Muscle of leg (tissue), 11 donors: ENCODE results near the gene EMC9. TPM values are rescaled to one million over a fixed set of nuclear protein-coding genes. Genes with fewer than 3 reads are reported as not detected.

ENCODE experiments used
- DNase-seq: peaks from one replicate; pipeline ENCODE4 v3.0.0; 2013
- H3K27ac ChIP-seq: one replicate; pipeline ENCODE4 v1.5.1; 2013; ENCODE audit warnings: mild to moderate bottlenecking, low read length, control low read depth
- H3K27me3 ChIP-seq: one replicate; pipeline ENCODE4 v1.6.1; 2013; ENCODE audit warnings: low read length; ENCODE audit not compliant: control insufficient read depth, insufficient read depth
- H3K36me3 ChIP-seq: one replicate; pipeline ENCODE4 v1.6.1; 2013; ENCODE audit warnings: low read length; ENCODE audit not compliant: control insufficient read depth, insufficient read depth
- H3K4me1 ChIP-seq: one replicate; pipeline ENCODE4 v1.6.1; 2013; ENCODE audit warnings: low read length; ENCODE audit not compliant: control insufficient read depth, insufficient read depth
- H3K4me3 ChIP-seq: one replicate; pipeline ENCODE4 v1.5.1; 2013; ENCODE audit warnings: low read length, control low read depth
- H3K9me3 ChIP-seq: replicated peaks from 2 replicates; pipeline ENCODE4 v1.6.1; 2013; ENCODE audit warnings: low read depth, low read length; ENCODE audit not compliant: control insufficient read depth
- WGBS: methylation state at CpG from one replicate; pipeline ENCODE4 v1.1.5; 2013; ENCODE audit warnings: missing lambda C conversion rate; ENCODE audit not compliant: insufficient coverage; 5-methylcytosine and 5-hydroxymethylcytosine counted together
- polyA plus RNA-seq, 8 donors: library from polyadenylated mRNA; unstranded; fragments of 120-200 nt; gene quantifications; one replicate each; pipeline versions ENCODE4 v1.2.1 to v1.2.3, GENCODE V29; 2013; ENCODE audit warnings: inconsistent platforms in 1 of 8, low replicate concordance in 1 of 8; ENCODE audit not compliant: insufficient read length in 8 of 8, insufficient read depth in 1 of 8
- total RNA-seq: library from RNA; stranded (reverse); fragments of 120-200 nt; gene quantifications from one replicate; pipeline ENCODE4 v1.2.4, GENCODE V29; 2013

The EMC9 gene
- total and polyA plus RNA-seq, 9 donors: 22.4 to 40.0 (median 29.9) TPM

DNA sequence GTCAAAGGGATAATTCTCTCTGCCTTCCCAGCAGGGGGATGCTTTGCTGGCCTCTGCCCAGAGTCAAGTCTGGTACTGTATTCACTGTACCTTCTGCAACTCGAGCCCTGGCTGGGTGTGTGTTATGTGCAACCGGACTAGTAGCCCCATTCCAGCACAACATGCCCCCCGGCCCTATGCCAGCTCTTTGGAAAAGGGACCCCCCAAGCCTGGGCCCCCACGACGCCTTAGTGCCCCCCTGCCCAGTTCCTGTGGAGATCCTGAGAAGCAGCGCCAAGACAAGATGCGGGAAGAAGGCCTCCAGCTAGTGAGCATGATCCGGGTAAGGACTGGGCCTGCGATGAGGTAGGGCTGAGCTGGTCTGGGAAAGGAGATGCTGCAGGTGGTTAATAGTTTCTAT, 9.2 kb upstream of the EMC9 start:
- 83% methylated on average over 7 of the region's 9 CpGs for WGBS
- H3K27ac ChIP-seq: no peak overlapping the region

GRCh38 chr14:24150061-24150460, 8.7 kb upstream of the EMC9 start:
- no peak overlapping the region for H3K27ac ChIP-seq
- H3K4me1 ChIP-seq: peaks cover 22% of the 10 kb centered on the region
- H3K36me3 ChIP-seq: peaks cover 60% of the 10 kb centered on the region
- H3K9me3 ChIP-seq: no peaks in the 10 kb centered on the region
- 92% methylated on average over 9 of the region's 9 CpGs for WGBS
- DNase-seq: no peak
- H3K4me3 ChIP-seq: no peak overlapping the region
- no peaks in the 10 kb centered on the region for H3K27me3 ChIP-seq

More for the DNA sequence above, 9.2 kb upstream of the EMC9 start:
- Histone ChIP-seq H3K27me3 (no peaks in the 10 kb centered on the region), H3K4me1 (peaks cover 17% of the 10 kb centered on the region), H3K9me3 (no peaks in the 10 kb centered on the region), H3K36me3 (peaks cover 60% of the 10 kb centered on the region), H3K4me3 (no peak overlapping the region)
- no peak for DNase-seq

DNA sequence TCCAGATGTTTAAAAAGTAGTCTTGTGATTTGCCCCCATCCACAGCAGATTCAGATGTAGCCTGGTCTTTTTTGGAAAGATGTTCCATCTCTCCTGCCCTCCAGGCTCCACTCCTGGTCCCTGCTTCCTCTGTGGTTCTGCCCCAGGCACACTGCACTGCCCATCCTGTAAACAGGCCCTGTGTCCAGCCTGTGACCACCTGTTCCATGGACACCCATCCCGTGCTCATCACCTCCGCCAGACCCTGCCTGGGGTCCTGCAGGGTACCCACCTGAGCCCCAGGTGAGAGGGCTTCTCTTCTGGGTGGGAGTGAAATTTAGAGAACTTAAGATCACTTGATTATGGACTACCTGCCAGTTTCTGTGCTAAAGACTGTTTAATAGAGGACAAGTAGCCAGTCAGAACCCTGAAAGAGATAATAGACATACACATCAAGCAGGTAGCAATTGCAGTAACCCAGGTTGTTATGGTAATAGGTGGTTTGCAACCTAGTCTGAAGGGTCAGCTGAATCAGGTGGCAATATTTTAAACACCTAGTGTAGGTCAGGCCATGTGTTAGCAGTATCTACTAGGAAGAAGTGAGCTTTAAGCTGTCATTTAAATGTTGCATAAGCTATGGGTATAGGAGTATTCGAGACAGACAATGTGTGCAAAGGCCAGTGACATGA, 8.0 kb upstream of the EMC9 start:
- peak; percentile 1 for DNase-seq
- Histone ChIP-seq H3K27ac (no peak overlapping the region), H3K9me3 (no peaks in the 10 kb centered on the region), H3K4me1 (peaks cover 25% of the 10 kb centered on the region), H3K4me3 (no peak overlapping the region), H3K36me3 (peaks cover 59% of the 10 kb centered on the region), H3K27me3 (no peaks in the 10 kb centered on the region)
- 95% methylated on average over 3 of the region's 3 CpGs for WGBS

DNA sequence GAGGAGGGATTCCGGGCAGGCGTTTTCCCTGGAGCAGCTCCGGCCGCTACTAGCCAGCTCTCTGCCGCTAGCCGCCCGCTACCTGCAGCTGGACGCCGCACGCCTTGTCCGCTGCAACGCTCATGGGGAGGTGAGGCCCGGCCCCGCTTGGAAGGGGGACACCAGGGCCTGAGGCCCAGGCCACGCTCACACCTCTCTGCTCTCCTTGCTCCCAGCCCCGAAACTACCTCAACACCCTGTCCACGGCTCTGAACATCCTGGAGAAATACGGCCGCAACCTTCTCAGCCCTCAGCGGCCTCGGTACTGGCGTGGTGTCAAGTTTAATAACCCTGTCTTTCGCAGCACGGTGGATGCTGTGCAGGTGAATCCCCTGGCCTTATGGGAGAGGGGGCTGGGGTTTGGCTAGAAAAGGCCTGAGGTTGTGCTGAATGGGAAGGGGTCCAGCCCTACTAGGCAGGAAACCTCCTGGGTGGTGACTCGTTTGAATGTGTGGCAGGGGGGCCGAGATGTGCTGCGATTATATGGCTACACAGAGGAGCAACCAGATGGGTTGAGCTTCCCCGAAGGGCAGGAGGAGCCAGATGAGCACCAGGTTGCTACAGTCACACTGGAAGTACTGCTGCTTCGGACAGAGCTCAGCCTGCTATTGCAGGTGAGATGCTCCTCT, 6.5 kb upstream of the EMC9 start:
- no peaks in the 10 kb centered on the region for H3K9me3 ChIP-seq
- H3K27ac ChIP-seq: peak overlapping the region; percentile 57
- H3K4me1 ChIP-seq: peaks cover 25% of the 10 kb centered on the region
- DNase-seq: no peak
- H3K4me3 ChIP-seq: peak overlapping the region; percentile 63
- peaks cover 68% of the 10 kb centered on the region for H3K36me3 ChIP-seq
- WGBS: 7% methylated on average over 23 of the region's 29 CpGs
- H3K27me3 ChIP-seq: no peaks in the 10 kb centered on the region

DNA sequence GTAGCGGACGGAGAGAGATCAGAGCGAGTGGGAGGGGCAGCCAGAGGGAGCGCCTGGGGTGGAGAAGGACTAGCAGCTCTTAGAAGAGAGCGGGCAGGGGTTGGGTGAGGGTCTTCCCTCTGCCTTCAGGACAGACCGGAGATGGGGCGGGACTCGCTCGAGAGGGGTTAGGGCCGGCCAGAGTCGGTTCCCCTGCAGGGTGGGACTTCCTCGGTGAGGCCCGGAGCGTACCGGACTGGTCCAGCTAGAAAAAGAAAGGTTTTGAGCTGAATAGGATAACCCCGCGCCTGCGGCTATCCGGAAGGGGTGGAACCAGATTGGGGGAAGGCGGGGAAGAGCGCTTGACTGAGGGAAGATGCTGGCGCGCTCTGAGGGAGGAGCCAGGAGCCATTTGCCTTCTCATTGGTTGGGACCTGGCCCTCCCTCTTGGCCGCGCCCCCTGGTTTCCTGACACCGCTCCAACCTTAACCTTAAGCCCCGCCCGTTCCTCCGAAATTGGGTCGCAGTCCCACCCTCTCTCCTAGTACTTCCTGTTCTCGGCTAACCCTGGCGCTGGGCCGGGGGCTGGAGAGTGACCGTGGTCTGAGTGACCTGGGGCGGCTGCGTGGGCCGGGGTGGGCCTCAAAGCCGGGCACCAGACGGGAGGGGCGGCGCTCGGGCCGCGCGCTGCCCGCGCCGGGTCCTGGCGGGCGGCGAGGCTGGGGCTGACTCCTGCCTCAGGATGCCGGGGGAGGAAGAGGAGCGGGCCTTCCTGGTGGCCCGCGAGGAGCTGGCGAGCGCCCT, 5.8 kb upstream of the EMC9 start, which contains the start of gene RNF31:
Gene RNF31, plus strand, starts transcription at position 521 of the 783 bp plus-strand sequence. Its CDS starts 201 bp downstream, at position 722.
- Histone ChIP-seq H3K9me3 (no peaks in the 10 kb centered on the region), H3K27me3 (no peaks in the 10 kb centered on the region), H3K4me3 (peak within 1 kb of the TSS; percentile 63), H3K4me1 (peaks cover 27% of the 10 kb centered on the region), H3K36me3 (peaks cover 63% of the 10 kb centered on the region), H3K27ac (peak within 1 kb of the TSS; percentile 97)
- WGBS: under 1% methylated on average over 55 of the region's 57 CpGs
- peak; percentile 100 for DNase-seq

- WGBS: 0% methylated on average over 16 of the region's 25 CpGs
- peak; percentile 98 for DNase-seq
- H3K9me3 ChIP-seq: no peaks in the 10 kb centered on the region
- peak within 1 kb of the TSS; percentile 63 for H3K4me3 ChIP-seq
- peaks cover 32% of the 10 kb centered on the region for H3K4me1 ChIP-seq
- peak within 1 kb of the TSS; percentile 97 for H3K27ac ChIP-seq
- H3K27me3 ChIP-seq: no peaks in the 10 kb centered on the region
- H3K36me3 ChIP-seq: peaks cover 57% of the 10 kb centered on the region
Observed at GRCh38 chr14:24146453-24146977, 5.1 kb upstream of the EMC9 start, which contains the start of gene PSME2. Gene PSME2 (minus strand): TSS chr14:24146610. CDS start chr14:24146581, 29 bp downstream.

DNA sequence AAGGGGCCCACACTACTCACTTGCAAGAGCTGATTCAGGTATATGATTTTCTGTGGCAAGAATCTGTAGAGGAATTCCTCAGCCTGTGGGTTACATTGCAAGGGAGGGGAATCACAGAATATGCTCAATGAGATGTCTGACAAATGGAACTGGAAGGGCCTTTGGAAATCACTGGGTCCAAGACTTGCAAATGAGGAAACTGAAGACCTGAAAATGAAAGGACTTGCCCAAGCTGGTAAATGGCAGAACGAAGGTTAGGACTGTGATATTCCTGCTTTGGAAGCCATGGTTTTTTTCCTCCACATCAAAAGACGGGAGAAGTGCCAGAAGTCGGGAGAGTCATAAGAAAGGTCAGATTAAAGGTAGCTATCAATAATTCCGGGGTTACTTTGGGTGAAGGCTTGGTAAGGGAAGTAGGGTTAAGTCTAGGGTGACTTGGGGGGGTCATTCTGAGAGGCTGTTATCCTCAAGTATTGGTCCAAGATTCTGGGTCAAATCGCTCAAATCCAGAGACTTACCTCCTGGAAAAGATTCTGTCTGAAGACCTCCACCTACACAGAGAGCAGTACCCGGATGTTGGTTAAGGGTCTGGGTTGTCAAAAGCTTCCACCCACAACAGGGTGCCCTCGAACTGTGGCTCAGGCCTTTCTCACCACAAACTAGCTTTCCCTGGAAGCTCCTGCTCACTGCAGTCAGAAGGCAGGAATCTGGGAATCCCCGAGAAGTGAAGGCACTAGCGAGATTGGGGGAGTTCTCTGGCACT, 4.5 kb upstream of the EMC9 start:
- H3K4me1 ChIP-seq: peaks cover 32% of the 10 kb centered on the region

GRCh38 chr14:24145219-24145618, 3.8 kb upstream of the EMC9 start:
- Histone ChIP-seq H3K4me1 (peaks cover 38% of the 10 kb centered on the region), H3K36me3 (peaks cover 44% of the 10 kb centered on the region), H3K27me3 (no peaks in the 10 kb centered on the region), H3K27ac (no peak overlapping the region), H3K4me3 (no peak overlapping the region), H3K9me3 (no peaks in the 10 kb centered on the region)
- WGBS: no CpG with 5 or more reads among the region's 2 CpGs
- no peak for DNase-seq

More for the DNA sequence above, 4.5 kb upstream of the EMC9 start:
- Histone ChIP-seq H3K9me3 (no peaks in the 10 kb centered on the region), H3K27ac (peak overlapping the region; percentile 97), H3K36me3 (peaks cover 51% of the 10 kb centered on the region), H3K4me3 (peak overlapping the region; percentile 63), H3K27me3 (no peaks in the 10 kb centered on the region)
- DNase-seq: no peak
- 40% methylated on average over 1 of the region's 9 CpGs for WGBS

DNA sequence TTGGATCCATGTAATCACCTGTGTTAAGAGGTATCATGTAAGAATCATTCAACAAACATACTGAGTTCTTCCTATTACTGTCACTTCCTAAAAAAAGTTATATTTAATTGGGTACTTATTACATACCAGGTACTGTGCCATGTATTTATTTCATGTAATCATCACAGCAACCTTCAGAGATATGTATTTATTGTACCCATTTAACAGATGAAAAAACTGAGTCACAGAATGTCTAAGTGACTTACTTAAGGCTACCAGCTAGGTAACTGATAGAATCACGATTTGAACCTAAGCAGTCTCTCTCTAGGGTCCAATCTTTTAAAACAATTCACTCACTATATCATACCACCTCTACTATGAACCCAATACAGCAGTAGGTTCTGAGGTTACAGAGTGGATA, 3.1 kb upstream of the EMC9 start:
- no peak overlapping the region for H3K27ac ChIP-seq
- WGBS: no CpG with 5 or more reads among the region's 1 CpG
- no peak overlapping the region for H3K4me3 ChIP-seq
- peak; percentile 1 for DNase-seq
- peaks cover 39% of the 10 kb centered on the region for H3K36me3 ChIP-seq
- peaks cover 43% of the 10 kb centered on the region for H3K4me1 ChIP-seq
- no peaks in the 10 kb centered on the region for H3K9me3 ChIP-seq
- no peaks in the 10 kb centered on the region for H3K27me3 ChIP-seq
